ENCODE data around the gene TUT1. TPM values are rescaled to one million over a fixed set of nuclear protein-coding genes. Genes with fewer than 3 reads are reported as not detected.

The TUT1 gene
- total and polyA plus RNA-seq, 2 of the 4 experiments (the other 2 are of a cell fraction): 4.3 to 10.1 TPM

DNA sequence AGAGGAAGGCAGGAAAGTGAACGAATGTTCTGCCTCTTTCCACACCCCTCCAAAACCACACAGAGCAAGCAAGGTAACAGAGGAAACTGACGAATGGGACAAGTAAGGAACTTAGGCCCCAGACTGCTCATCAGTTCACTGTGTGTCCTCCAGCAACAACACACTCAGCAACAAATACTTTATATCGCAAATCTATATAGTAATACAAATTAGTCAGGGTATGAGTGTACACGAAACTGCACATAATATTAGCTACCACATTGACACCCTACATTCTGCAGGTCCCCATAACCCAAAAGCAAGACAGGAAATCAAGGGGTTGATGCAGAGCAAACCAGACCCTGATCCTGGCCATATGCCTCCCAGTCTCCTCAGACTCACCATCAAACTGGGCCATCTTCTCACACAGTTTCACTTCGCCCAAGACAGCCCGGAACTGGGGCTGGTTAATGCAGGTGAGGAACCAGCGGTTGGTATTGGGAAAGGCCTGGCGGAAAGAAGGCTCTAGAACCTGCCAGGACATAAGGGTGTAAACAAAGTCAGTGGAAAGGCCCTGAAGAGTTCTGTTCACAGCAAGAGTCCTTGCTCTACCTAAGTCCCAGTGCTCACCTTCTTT lies 24.2 kb downstream of the TUT1 start:
- Histone ChIP-seq H3K18ac (ENCODE audit: low read depth, low read length) (no peak overlapping the region), H4K8ac (ENCODE audit: low read depth in 2 of 2, low read length in 2 of 2) (no peak overlapping the region), H3K79me1 (ENCODE audit: low read depth in 1 of 2, low read length in 2 of 2) (peaks cover 13 to 49% of the 10 kb centered on the region in 2 experiments; a peak in 3 of 4 replicates), H4K5ac (ENCODE audit: low read depth, low read length) (no peak overlapping the region), H3K4me3 (ENCODE audit: insufficient read depth, low read depth, low read length) (no peak overlapping the region), H2BK20ac (ENCODE audit: low read depth, low read length) (no peak overlapping the region), H3K4me1 (ENCODE audit: control insufficient read depth, insufficient read depth, low read length) (peaks cover 2% of the 10 kb centered on the region; the same call in 1 of the 2 replicates), H3K27me3 (ENCODE audit: control insufficient read depth, insufficient read depth, low read length) (no peaks in the 10 kb centered on the region), H3K4me2 (ENCODE audit: low read depth, low read length) (no peak overlapping the region), H3K9me1 (ENCODE audit: insufficient read depth, low read length) (peaks cover 3% of the 10 kb centered on the region; the same call in 1 of the 2 replicates), H3K27ac (ENCODE audit: insufficient read depth, low read length) (no peak overlapping the region), H2AK9ac (replicated peaks; ENCODE audit: low read depth, low read length, poor library complexity) (no peak overlapping the region), H2BK15ac (ENCODE audit: low read depth, low read length) (no peak overlapping the region), H3K4ac (ENCODE audit: low read depth, low read length) (no peak overlapping the region), H3K9me3 (ENCODE audit: control insufficient read depth, insufficient read depth, low read length) (no peaks in the 10 kb centered on the region), H3K23ac (ENCODE audit: low read depth, low read length) (no peak overlapping the region), H3K9ac (ENCODE audit: low read depth, low read length) (no peak overlapping the region), H3K56ac (ENCODE audit: extremely low read depth, insufficient read depth, low read length) (no peak overlapping the region), H3K14ac (replicated peaks; ENCODE audit: low read depth, low read length) (no peak overlapping the region), H4K91ac (ENCODE audit: insufficient read depth, low read depth, low read length) (no peak overlapping the region), H2AFZ (replicated peaks; ENCODE audit: low read length, poor library complexity) (no peak overlapping the region), H2BK5ac (ENCODE audit: low read depth, low read length, poor library complexity, severe bottlenecking) (no peak overlapping the region), H3K36me3 (ENCODE audit: control insufficient read depth, insufficient read depth, low read length) (peaks cover 64% of the 10 kb centered on the region), H4K20me1 (ENCODE audit: insufficient read depth, low read length) (peaks cover 61% of the 10 kb centered on the region), H2BK120ac (ENCODE audit: low read depth, low read length) (no peak overlapping the region), H2AK5ac (ENCODE audit: low read depth, low read length) (no peak overlapping the region)
- ChIA-PET CTCF (no interaction called here), POLR2A (ENCODE audit: unreplicated experiment) (no interaction called here)
- WGBS, 2 experiments (ENCODE audit: extremely low coverage in 2 of 2, insufficient read length in 1 of 2): 100% methylated on average over 2 of the region's 8 CpGs; no CpG with 5 or more reads in 1 of the 2 experiments
- DNase-seq (no peak), ATAC-seq (ENCODE audit: low read depth) (no peak)
- dilution Hi-C loops (cut with HindIII; ENCODE audit: low sequenced_read_pairs, unreplicated experiment) (no loop called here), intact Hi-C loops (cut with micrococcal nuclease) (no loop called here), in situ Hi-C loops (cut with MboI; ENCODE audit: low sequenced_read_pairs) (no loop called here)
- no TSS peak for BruUV-seq (replicated peaks)
- TF ChIP-seq, protein P1, sequence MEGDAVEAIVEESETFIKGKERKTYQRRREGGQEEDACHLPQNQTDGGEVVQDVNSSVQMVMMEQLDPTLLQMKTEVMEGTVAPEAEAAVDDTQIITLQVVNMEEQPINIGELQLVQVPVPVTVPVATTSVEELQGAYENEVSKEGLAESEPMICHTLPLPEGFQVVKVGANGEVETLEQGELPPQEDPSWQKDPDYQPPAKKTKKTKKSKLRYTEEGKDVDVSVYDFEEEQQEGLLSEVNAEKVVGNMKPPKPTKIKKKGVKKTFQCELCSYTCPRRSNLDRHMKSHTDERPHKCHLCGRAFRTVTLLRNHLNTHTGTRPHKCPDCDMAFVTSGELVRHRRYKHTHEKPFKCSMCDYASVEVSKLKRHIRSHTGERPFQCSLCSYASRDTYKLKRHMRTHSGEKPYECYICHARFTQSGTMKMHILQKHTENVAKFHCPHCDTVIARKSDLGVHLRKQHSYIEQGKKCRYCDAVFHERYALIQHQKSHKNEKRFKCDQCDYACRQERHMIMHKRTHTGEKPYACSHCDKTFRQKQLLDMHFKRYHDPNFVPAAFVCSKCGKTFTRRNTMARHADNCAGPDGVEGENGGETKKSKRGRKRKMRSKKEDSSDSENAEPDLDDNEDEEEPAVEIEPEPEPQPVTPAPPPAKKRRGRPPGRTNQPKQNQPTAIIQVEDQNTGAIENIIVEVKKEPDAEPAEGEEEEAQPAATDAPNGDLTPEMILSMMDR (conservative IDR thresholded peaks at IDR 0.05; ENCODE audit: low read depth, low read length): no peak
- no peak for TF ChIP-seq MXI1 (IDR thresholded peaks at IDR 0.05; ENCODE audit: borderline replicate concordance, low read depth, low read length)
- no peak for TF ChIP-seq FOS (IDR thresholded peaks at IDR 0.05; ENCODE audit: low read depth, low read length)
- TF ChIP-seq RFX5 (IDR thresholded peaks at IDR 0.05; ENCODE audit: low read depth, low read length): no peak
- no peak for TF ChIP-seq MAFK (IDR thresholded peaks at IDR 0.05; ENCODE audit: low read depth, low read length)
- no peak for TF ChIP-seq RAD21 (IDR thresholded peaks at IDR 0.05; ENCODE audit: low read length)
- no peak for TF ChIP-seq NFE2L2 (IDR thresholded peaks at IDR 0.05; ENCODE audit: low read depth, low read length)
- no peak for TF ChIP-seq POLR2A (IDR thresholded peaks at IDR 0.05; ENCODE audit: low read depth, low read length)
- no peak for TF ChIP-seq CHD1 (IDR thresholded peaks at IDR 0.05; ENCODE audit: low read depth, low read length)
- TF ChIP-seq BHLHE40 (IDR thresholded peaks at IDR 0.05; ENCODE audit: low read depth, low read length): no peak
- TF ChIP-seq CEBPB (IDR thresholded peaks at IDR 0.05; ENCODE audit: low read depth, low read length): no peak
- no peak for TF ChIP-seq MAZ (IDR thresholded peaks at IDR 0.05; ENCODE audit: borderline replicate concordance, low read depth, low read length)
- TF ChIP-seq, protein P2, sequence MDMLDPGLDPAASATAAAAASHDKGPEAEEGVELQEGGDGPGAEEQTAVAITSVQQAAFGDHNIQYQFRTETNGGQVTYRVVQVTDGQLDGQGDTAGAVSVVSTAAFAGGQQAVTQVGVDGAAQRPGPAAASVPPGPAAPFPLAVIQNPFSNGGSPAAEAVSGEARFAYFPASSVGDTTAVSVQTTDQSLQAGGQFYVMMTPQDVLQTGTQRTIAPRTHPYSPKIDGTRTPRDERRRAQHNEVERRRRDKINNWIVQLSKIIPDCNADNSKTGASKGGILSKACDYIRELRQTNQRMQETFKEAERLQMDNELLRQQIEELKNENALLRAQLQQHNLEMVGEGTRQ (IDR thresholded peaks at IDR 0.05; ENCODE audit: low read depth, low read length): no peak
- no peak for TF ChIP-seq RCOR1 (IDR thresholded peaks at IDR 0.05; ENCODE audit: insufficient replicate concordance, low read length)
- no peak for TF ChIP-seq SMC3 (IDR thresholded peaks at IDR 0.05; ENCODE audit: low read depth, low read length)
- TF ChIP-seq, protein P3, sequence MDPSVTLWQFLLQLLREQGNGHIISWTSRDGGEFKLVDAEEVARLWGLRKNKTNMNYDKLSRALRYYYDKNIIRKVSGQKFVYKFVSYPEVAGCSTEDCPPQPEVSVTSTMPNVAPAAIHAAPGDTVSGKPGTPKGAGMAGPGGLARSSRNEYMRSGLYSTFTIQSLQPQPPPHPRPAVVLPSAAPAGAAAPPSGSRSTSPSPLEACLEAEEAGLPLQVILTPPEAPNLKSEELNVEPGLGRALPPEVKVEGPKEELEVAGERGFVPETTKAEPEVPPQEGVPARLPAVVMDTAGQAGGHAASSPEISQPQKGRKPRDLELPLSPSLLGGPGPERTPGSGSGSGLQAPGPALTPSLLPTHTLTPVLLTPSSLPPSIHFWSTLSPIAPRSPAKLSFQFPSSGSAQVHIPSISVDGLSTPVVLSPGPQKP (IDR thresholded peaks at IDR 0.05; ENCODE audit: borderline replicate concordance, low read depth, low read length): no peak
